Liver (tissue), 3 donors: Measurements from ENCODE around the gene TMEM232.

Source experiments
- ATF3 ChIP-seq: IDR thresholded peaks from 2 replicates; pipeline ENCODE4 v1.6.1; 2016; ENCODE audit warnings: antibody characterized with exemption
- CTCF ChIP-seq: fragments of 150-350 bp; IDR thresholded peaks from 2 replicates; pipeline ENCODE4 v1.5.1; 2017; ENCODE audit warnings: improper control_type of control experiment, low read depth, low read length; ENCODE audit not compliant: missing input control
- EGR1 ChIP-seq, 2 donors: IDR thresholded peaks; 2 replicates each; pipeline ENCODE4 v1.6.1; 2016 to 2018; ENCODE audit warnings: antibody characterized with exemption in 2 of 2, low read depth in 2 of 2
- MAX ChIP-seq: IDR thresholded peaks from 2 replicates; pipeline ENCODE4 v1.6.1; 2016; ENCODE audit warnings: antibody characterized with exemption
- RAD21 ChIP-seq, 2 donors: IDR thresholded peaks; 2 replicates each; pipeline ENCODE4 v1.6.1; 2016; ENCODE audit warnings: antibody characterized with exemption in 2 of 2, mild to moderate bottlenecking in 2 of 2
- REST ChIP-seq: IDR thresholded peaks from 2 replicates; pipeline ENCODE4 v1.6.1; 2016; ENCODE audit warnings: antibody characterized with exemption, mild to moderate bottlenecking
- YY1 ChIP-seq: IDR thresholded peaks from 2 replicates; pipeline ENCODE4 v1.6.1; 2016; ENCODE audit warnings: antibody characterized with exemption, mild to moderate bottlenecking
- ZBTB33 ChIP-seq: IDR thresholded peaks from 2 replicates; pipeline ENCODE4 v1.6.1; 2016; ENCODE audit warnings: antibody characterized with exemption
- donor health status: healthy.
- donor health status: healthy.

GRCh38 chr5:110707260-110707844, 19.1 kb downstream of the TMEM232 start:
- TF ChIP-seq CTCF (no peak), RAD21 (IDR thresholded peaks at IDR 0.05) (no peak), ATF3 (no peak), YY1 (no peak), ZBTB33 (no peak), REST (no peak), EGR1 (IDR thresholded peaks at IDR 0.05; ENCODE audit: low read depth in 2 of 2) (no peak), MAX (no peak)
